Measurements from ENCODE around the gene SPEF1.

DNA sequence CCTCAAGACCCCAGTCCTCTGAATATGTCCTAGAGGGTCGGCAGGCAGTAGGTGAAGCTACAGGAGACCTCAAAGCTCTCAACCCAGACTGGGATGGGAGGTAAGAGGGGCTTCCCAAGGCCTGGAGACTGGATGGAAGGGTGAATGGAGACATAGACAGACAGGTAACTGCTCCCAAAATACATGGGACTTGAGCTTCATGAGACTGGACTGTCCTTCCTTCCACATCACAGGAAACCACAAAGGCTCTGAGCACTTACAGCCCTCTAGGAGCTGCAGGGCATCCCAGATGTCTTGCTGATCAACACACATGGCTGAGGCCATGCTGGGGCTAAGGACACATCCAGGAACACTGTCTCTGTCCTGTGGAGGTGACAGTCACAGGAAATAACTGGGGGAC is 37.2 kb downstream of the SPEF1 start:
- TF ChIP-seq CTCF (IDR thresholded peaks at IDR 0.05) (no peak), POLR2AphosphoS5 (IDR thresholded peaks at IDR 0.05) (no peak), POLR2A (IDR thresholded peaks at IDR 0.05) (no peak)

All from suprapubic skin (tissue), 4 donors.